ENCODE measurements around the gene TSPAN10.

Gene TSPAN10

DNA sequence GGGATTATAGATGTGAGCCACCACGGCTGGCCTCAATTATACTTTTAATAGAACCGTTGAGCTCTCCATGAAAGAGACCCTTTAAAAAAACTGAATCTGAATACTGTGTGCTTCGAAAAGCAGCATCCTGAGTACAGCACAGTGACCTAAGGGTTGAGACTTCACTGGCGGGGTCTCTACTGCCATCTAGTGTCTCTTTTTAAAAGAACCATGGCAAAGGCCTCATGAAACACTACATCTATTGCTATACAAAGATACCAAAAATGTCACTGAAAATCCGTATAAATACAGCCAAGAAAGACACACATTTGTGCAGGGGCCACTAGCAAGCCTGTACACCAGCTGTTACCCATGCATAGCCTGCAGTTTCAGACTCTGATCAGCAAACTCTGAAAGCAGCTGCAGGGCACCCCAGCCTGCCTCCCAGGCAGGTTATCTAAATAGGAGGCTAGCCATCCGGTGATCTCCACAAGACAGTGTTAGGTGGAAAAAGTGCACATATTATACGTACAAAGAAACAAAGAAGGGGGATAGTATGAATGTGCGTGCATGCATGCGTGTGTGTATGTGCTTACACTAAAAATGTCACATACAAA, 35.4 kb upstream of the TSPAN10 start:
- no peak overlapping the region for H3K4me3 ChIP-seq (replicated peaks; ENCODE audit: low read depth, low read length)
- peak; percentile 49 for DNase-seq (ENCODE audit: extremely low read depth, low read depth)
- TF ChIP-seq, protein P1, sequence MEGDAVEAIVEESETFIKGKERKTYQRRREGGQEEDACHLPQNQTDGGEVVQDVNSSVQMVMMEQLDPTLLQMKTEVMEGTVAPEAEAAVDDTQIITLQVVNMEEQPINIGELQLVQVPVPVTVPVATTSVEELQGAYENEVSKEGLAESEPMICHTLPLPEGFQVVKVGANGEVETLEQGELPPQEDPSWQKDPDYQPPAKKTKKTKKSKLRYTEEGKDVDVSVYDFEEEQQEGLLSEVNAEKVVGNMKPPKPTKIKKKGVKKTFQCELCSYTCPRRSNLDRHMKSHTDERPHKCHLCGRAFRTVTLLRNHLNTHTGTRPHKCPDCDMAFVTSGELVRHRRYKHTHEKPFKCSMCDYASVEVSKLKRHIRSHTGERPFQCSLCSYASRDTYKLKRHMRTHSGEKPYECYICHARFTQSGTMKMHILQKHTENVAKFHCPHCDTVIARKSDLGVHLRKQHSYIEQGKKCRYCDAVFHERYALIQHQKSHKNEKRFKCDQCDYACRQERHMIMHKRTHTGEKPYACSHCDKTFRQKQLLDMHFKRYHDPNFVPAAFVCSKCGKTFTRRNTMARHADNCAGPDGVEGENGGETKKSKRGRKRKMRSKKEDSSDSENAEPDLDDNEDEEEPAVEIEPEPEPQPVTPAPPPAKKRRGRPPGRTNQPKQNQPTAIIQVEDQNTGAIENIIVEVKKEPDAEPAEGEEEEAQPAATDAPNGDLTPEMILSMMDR (IDR thresholded peaks at IDR 0.05; ENCODE audit: low read depth, low read length, missing control alignments) = peak; percentile 82

DNA sequence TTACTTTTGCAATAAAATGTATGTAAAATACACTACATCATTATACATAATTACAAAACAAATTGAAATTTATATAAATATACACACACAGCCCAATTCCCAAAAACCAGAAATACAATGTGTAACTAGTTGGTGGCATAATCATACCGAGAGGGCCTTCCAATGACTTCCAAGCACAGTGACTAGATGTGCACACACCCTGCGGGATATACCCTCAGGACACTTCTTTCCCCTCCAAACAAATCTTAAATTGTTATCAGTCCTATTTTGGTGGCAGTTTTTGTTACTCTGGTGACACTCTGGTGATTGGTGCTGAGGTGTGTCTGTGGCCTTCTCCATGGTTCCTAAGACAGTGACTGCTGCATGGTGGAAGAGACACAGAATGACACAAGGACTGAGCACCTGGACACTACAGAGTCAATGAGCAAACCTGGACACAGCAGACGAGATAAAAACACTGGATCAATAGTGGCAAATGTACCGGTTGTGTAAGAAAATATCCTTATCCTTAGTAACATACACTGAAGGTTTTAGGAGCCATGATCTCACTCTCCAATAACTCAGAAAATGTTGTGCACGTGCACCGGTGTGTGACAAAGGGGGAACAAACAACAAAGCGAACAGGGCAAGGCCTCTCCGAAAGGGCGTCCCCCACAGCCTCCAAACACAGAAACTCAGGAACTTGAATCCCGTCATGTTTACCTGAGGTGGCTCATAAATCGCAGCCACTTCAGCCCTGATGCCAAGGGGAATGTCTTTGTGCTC, 33.0 kb upstream of the TSPAN10 start:
- no peak for DNase-seq (ENCODE audit: extremely low read depth, low read depth)
- TF ChIP-seq, protein P1 (IDR thresholded peaks at IDR 0.05; ENCODE audit: low read depth, low read length, missing control alignments) = no peak
- no peak overlapping the region for H3K4me3 ChIP-seq (replicated peaks; ENCODE audit: low read depth, low read length)

DNA sequence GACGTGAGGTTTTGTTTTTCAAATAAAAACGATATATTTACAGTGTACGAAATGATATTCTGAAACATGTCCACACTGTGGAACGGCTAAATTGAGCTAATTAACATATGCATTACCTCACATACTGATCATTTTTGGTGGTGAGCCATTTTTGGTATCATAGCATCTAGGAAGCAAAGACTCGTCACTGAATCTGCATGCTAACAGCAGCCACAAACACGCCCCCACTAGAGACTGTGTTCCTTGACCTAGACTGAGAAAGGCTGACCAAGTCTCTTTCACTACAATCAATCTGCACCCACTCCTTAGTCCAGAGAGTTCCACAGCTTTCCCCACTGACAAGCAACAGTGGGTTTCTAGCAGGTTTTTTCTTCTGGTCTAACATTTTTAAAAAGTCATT, 29.6 kb upstream of the TSPAN10 start:
- TF ChIP-seq, protein P1 (IDR thresholded peaks at IDR 0.05; ENCODE audit: low read depth, low read length, missing control alignments) = no peak
- no peak for DNase-seq (ENCODE audit: extremely low read depth, low read depth)
- no peak overlapping the region for H3K4me3 ChIP-seq (replicated peaks; ENCODE audit: low read depth, low read length)

DNA sequence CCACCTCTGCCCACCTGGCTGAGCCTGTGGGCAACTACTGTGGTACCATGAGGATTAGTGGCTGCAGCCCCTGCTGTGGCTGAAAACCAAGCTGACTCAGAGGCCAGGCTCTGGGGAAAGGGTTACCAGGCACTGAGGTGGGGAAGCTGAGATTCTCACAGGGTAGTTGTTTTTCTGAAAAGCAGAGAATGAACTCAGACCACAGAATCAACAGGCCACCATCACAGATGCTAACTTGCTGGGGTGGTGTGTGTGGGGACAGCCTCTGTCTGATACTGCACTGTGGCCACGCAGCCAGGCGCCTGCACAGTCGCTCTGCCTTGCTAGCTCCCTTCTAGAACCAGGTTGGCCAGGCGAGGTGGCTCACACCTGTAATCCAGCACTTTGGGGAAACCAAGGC, 28.9 kb upstream of the TSPAN10 start:
- DNase-seq (ENCODE audit: extremely low read depth, low read depth) = no peak
- TF ChIP-seq, protein P1 (IDR thresholded peaks at IDR 0.05; ENCODE audit: low read depth, low read length, missing control alignments) = no peak

DNA sequence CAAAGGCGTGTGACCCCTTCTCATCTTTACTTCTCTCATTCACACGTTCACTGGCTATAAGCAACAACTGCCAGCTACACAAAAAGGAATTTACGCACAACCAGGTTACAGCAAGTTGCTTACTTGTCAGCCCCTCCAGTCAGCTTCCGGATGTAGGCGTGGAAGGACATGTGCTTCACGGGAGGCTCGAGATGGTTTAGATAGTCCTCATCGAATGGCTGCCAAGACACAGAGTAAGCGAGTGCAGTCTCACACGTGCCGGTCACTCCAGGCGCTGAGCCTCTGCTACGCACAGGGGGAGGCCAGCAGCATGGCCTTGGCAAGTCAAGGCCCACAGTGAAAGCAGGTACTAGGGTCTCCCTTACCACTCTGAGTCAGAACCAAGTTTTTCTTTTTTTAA, 28.4 kb upstream of the TSPAN10 start:
- TF ChIP-seq, protein P1 (IDR thresholded peaks at IDR 0.05; ENCODE audit: low read depth, low read length, missing control alignments) = no peak
- no peak overlapping the region for H3K4me3 ChIP-seq (replicated peaks; ENCODE audit: low read depth, low read length)
- no peak for DNase-seq (ENCODE audit: extremely low read depth, low read depth)

More for the DNA sequence above, 28.9 kb upstream of the TSPAN10 start:
- H3K4me3 ChIP-seq (replicated peaks; ENCODE audit: low read depth, low read length) = no peak overlapping the region

DNA sequence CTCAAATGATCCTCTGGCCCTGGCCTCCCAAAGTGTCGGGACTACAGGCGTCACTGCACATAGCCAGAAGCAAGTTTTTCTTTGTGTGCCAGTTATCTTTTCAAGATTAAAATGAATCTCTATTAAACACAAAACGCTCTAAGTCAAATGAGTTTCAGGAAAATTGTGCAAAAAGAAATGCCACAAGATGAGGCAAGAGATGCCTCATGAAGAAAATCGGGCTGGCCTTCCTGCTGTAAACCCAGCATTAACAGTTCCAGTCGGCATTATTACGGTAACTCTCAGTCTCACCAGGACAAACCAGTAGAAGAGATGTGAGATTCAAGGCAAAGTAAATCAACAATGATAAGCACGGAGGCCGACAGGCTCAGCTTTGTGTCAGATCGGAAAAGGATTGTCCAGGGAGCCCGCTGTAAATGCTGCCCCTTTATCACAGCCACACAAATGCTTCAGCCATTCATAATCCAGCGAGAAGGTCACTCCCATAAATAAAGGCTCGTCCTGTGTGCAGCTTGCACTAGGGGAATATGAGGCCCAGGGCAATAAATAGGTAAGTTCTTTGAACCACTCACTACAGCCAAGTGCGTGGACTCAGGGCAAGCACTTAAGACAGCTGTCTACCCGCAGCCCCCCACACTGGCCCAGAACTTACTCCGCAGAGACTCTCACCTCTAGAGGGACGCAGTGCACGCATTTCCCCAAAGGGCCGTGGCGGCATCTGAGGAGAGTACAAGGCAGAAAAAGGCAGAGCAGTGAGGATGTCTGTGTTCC, 27.3 kb upstream of the TSPAN10 start:
- H3K4me3 ChIP-seq (replicated peaks; ENCODE audit: low read depth, low read length) = no peak overlapping the region
- DNase-seq (ENCODE audit: extremely low read depth, low read depth) = no peak
- TF ChIP-seq, protein P1 (IDR thresholded peaks at IDR 0.05; ENCODE audit: low read depth, low read length, missing control alignments) = no peak
